Stimulated activated CD8-positive, alpha-beta memory T cell treated with anti-CD3 and anti-CD28 coated beads, Interleukin-4, amount 100 ng/mL, for 48 hours (primary cell): ENCODE data around the gene ZNF292.
"Not testable (repeated sequence)": the region's sequence is repeated elsewhere in the genome, so short reads cannot be mapped to it uniquely, and the experiment has no call there.

Source experiments
- DNase-seq: peaks from one replicate; pipeline ENCODE4 v3.0.0-alpha.2; 2020

The ZNF292 gene

DNA sequence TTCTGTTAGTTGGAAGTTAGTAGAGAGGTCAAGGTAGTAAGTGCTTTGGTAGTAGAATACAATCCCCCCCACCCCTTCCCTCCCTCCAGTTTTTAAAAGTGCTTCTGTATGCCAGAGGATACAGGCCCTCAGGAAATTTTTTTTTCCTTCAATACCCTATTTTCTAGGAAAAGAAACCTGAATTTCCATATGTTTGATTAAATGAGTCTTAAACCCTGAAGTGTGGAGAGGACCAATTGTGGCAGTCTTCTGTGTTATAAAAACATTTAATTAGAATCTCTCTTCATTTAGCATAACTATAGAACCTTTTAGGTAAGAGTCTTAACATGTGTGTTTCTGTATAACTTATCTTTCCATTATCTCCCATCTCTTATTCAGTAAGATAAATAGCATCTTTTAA is 59.5 kb downstream of the ZNF292 start:
- no peak for DNase-seq

DNA sequence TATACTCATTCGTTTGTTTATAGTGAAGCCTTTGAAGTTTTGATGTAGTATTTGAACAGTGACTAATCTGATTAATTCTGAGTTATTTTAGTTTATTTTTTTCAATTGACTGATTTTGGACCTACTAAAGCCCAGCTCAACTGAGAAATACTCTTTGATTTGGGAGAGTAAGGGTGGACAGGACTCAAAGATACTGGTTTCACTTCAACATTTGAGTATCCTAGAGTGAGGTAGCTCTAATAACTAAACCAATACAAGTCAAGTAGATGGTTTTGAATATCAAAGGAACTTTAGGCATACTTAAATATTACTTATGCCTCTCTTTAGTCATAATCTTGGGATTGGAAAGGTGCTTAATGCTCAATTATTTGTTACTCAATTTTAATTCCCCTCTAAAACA is 65.6 kb downstream of the ZNF292 start:
- no peak for DNase-seq

- no peak for DNase-seq
These were observed 67.3 kb downstream of the ZNF292 start for GRCh38 chr6:87222676-87223075.

- no peak for DNase-seq
These were observed 69.6 kb downstream of the ZNF292 start for GRCh38 chr6:87224971-87225370.

- no peak for DNase-seq
These were observed 70.1 kb downstream of the ZNF292 start for GRCh38 chr6:87225511-87225910.

- no peak for DNase-seq
These were observed 70.6 kb downstream of the ZNF292 start for GRCh38 chr6:87225937-87226336.

- DNase-seq, result no peak
These were observed 75.4 kb downstream of the ZNF292 start for GRCh38 chr6:87230801-87231200.

DNA sequence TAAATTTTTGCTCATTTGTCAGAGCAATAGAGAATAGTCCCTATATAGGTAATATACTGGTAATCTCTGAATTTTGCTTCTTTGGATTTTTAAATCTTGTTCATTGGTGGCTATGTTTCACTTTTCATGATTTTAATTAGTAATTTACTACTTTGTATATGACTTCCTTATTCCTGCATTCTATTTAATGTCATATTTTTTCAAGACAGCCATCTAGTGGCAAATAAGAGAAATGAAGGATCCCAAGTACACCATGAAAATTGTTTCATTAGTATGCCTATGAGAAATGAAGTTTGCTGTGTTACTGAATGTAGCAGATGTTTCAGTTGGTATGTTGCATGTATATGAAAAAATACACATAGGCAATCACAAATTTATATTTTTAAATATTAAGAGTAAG is 82.4 kb downstream of the ZNF292 start:
- DNase-seq, result no peak

- DNase-seq, result not testable (repeated sequence)
These were observed 83.8 kb downstream of the ZNF292 start for GRCh38 chr6:87239098-87239635.

GRCh38 chr6:87241304-87241703 is 85.9 kb downstream of the ZNF292 start:
- DNase-seq, result no peak

DNA sequence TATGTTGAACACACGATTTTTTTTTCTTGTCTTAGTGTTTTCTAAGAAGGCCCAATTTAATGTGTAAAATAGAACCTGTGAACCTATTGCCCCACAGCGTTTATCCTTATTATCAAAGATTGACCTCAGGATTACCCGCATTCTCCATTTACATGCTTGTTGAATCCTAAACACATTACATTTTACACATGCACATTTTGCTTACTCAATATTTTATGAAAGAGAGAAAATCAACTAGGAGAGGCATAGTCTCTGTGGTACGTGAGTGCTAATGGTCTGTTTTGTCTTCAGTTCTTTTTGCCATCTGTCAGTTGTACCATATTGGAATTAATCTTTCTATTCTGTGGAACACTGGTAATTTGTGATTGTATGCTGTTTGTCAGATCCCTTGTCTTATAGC is 86.9 kb downstream of the ZNF292 start:
- no peak for DNase-seq

DNA sequence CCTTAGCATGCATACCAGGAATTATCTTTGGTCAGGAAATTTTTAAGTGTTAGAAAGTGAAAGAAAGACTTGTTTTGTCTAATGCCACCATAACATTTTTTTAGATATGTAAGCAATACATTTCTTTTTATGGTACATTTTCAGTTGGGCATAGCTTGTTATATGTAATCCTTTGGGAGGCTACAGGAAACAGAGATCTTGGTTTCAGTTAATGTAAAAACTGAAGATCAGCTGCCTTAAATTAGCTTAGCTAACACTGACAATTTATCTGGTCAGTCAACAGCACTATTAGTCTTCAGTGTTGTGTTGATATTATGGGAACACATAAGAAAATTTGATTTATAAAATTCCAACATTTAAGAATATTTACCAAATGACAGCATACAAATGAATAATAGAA is 88.4 kb downstream of the ZNF292 start:
- no peak for DNase-seq

DNA sequence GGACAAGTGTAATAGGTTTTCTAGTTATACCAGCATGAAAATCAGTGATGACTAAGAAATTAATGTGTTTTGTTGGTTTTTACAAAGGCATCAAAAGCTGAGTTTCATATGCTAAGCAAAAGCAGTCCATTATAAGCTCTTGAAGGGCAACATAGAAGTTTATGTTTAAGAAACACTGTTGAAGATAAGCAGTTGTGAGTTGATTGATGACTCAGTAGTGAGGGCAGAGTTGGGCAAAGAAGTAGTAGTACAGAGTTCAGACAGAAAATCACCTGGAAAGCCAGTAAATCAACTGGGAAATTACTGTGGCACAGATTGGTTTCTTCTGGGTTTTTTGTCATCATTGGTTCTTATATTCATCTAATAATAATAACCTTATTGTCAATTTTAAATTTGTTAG is 89.0 kb downstream of the ZNF292 start:
- DNase-seq, result no peak

GRCh38 chr6:87250019-87250418 is 94.7 kb downstream of the ZNF292 start:
- no peak for DNase-seq

DNA sequence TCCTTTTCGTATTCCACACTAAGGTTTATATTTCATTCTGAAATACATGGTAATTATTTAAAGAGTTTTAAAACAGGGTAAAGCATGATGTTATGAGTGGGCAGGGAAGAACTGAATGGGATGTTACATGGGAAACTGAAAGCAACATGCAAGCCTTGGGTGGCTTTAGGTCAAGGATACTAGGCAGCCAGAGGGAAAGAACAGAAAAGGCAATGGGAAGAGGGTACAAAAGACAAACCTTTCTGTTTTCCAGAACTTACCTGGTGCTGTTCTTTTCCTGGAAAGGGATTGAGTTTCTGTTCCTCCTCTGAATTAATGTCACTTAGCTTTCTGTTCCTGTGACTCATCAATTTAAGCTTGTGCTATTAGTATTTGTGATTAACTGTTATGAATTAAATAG is 95.9 kb downstream of the ZNF292 start:
- no peak for DNase-seq

DNA sequence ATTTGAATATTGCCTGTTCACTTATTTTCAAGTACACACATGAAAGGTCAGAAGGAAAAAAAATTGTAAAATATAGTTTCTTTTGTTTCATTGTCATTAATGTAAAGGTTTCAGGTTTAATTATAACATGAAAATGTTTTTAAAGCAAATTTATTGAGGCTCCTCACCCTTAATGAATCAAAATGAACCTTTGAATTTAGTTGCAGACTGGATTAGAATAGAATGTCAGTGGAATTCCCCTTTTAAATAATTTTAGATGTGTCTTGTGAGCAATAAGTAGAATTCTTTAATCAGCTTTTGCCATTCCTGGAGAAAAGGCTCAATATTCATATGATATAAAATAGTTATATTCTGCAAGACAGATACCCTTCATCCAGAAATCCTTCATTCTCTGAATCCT is 96.4 kb downstream of the ZNF292 start:
- DNase-seq, result no peak

DNA sequence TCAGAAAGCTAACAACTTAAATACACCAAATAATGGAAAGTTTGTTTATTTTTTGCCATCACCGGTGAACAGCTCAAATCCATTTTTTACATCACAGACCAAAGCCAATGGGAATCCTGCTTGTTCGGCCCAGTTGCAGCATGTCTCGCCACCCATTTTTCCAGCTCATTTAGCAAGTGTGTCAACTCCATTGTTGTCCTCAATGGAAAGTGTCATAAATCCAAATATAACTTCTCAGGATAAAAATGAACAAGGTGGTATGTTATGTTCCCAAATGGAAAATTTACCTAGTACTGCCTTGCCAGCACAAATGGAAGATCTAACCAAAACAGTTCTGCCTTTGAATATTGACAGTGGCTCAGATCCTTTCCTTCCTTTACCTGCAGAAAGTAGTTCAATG is 101.7 kb downstream of the ZNF292 start:
- no peak for DNase-seq

DNA sequence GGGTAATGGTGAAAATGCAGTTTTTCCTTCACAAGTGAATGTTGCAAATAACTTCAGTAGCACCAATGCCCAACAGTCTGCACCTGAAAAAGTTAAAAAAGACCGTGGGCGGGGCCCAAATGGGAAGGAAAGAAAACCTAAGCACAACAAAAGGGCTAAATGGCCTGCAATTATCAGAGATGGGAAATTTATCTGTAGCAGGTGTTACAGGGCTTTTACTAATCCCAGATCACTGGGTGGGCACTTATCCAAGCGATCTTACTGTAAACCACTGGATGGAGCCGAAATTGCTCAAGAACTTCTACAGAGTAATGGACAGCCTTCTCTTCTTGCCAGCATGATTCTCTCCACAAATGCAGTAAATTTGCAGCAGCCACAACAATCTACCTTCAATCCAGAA is 102.2 kb downstream of the ZNF292 start:
- no peak for DNase-seq

DNA sequence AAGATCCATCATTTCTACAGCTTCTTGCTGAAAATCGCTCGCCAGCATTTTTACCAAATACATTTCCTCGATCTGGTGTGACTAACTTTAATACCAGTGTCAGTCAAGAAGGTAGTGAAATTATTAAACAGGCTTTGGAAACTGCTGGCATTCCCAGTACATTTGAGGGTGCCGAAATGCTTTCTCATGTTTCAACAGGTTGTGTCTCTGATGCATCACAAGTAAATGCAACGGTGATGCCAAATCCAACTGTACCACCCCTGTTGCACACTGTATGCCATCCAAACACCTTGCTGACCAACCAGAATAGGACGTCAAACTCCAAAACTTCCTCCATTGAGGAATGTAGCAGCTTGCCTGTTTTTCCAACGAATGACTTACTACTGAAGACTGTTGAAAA is 102.6 kb downstream of the ZNF292 start:
- DNase-seq, result no peak

- no peak for DNase-seq
These were observed 104.4 kb downstream of the ZNF292 start for GRCh38 chr6:87259791-87260190.

GRCh38 chr6:87261534-87261933 is 106.2 kb downstream of the ZNF292 start:
- no peak for DNase-seq

GRCh38 chr6:87264481-87264880 is 109.1 kb downstream of the ZNF292 start:
- no peak for DNase-seq

DNA sequence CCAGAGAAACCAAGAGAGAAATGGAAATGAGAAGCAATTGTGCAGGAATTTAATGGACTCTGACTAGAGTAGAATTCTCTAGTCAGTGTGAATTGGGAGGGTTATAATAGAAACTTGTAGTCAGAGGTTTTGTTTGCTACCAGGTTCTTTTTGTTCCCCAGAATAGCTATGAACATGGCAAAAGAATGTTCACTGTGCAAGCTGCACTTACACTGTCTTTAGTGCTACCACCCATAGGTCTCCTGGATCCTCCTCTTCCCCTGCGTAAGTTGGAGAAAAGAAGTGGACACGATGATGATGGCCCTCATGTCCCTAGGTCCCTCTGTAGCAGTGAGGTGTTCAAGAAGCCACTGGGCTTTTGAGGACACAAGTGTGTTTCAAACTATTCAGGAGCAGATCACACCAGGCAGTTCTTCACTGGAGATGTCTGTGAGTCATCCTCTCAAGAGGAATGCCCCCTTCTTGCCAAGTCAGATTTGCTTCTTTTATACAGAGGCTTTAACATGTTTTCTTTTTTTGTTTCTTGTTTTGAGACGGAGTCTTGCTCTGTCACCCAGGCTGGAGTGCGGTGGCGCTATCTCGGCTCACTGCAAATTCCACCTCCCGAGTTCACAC is 119.4 kb downstream of the ZNF292 start:
- DNase-seq, result no peak

DNA sequence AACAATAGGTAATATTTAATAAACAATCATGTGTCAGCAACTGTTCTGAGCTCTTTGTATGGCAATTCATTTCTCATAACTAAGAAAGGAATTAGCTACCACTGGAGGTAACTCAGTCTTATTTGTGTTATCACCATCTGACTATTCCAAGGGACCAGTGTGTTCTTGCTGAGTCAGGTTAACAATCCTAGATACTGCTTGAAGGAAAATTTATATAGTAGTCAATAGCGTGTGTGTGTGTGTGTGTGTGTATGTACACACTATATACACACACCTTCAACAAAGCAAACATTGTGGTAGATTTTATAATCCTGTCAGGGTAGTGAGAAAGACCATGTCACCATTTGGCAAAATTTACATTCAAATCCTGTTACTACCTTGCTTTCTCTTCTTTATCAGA is 121.3 kb downstream of the ZNF292 start:
- no peak for DNase-seq

- no peak for DNase-seq
These were observed 121.8 kb downstream of the ZNF292 start for GRCh38 chr6:87277123-87277522.

- DNase-seq, result no peak
These were observed 123.8 kb downstream of the ZNF292 start for GRCh38 chr6:87279196-87279595.
